Heart left ventricle (tissue), 16 donors: Measurements from ENCODE around the gene NCKIPSD. TPM values are rescaled to one million over a fixed set of nuclear protein-coding genes. Genes with fewer than 3 reads are reported as not detected.

ENCODE experiments used
- ATAC-seq, 4 donors: fragments of 200-7000 bp; cut with Tn5 transposase; one replicate each; pipeline ENCODE4 v1.9.1; 2020 to 2022; ENCODE audit warnings: moderate library complexity in 4 of 4, mild to moderate bottlenecking in 3 of 4, moderate number of reproducible peaks in 1 of 4
- DNase-seq, 5 donors: peaks; one replicate each; pipeline ENCODE4 v3.0.0-alpha.2; 2020
- H3K27ac ChIP-seq, 12 donors: fragments of 200-600 bp; sonication (generic) in 4 of 12; one replicate each; pipeline versions ENCODE4 v1.5.0 to v1.8.0; 2016 to 2022; ENCODE audit warnings: mild to moderate bottlenecking in 2 of 12
- H3K27me3 ChIP-seq, 9 donors: fragments of 200-600 bp; sonication (generic) in 2 of 9; one replicate each; pipeline versions ENCODE4 v1.5.1 to v1.8.0; 2016 to 2022; ENCODE audit warnings: mild to moderate bottlenecking in 3 of 9
- H3K36me3 ChIP-seq, 9 donors: fragments of 200-600 bp; sonication (generic) in 2 of 9; one replicate each; pipeline versions ENCODE4 v1.5.0 to v1.8.0; 2018 to 2022; ENCODE audit warnings: mild to moderate bottlenecking in 2 of 9
- H3K4me1 ChIP-seq, 12 donors: fragments of 200-600 bp; sonication (generic) in 4 of 12; one replicate each; pipeline versions ENCODE4 v1.5.0 to v1.8.0; 2016 to 2022; ENCODE audit warnings: mild to moderate bottlenecking in 3 of 12
- H3K4me3 ChIP-seq, 12 donors: fragments of 200-600 bp; sonication (generic) in 4 of 12; one replicate each; pipeline versions ENCODE4 v1.5.0 to v1.8.0; 2017 to 2022; ENCODE audit warnings: mild to moderate bottlenecking in 9 of 12, moderate library complexity in 4 of 12
- H3K9me3 ChIP-seq, 12 donors: fragments of 200-600 bp; sonication (generic) in 4 of 12; one replicate each; pipeline versions ENCODE4 v1.5.0 to v1.8.0; 2016 to 2022; ENCODE audit warnings: mild to moderate bottlenecking in 1 of 12
- POLR2A ChIP-seq, 2 donors: fragments of 450-650 bp; IDR thresholded peaks; one replicate each; pipeline ENCODE4 v1.6.1; 2017; ENCODE audit warnings: antibody characterized with exemption in 2 of 2, mild to moderate bottlenecking in 2 of 2, moderate library complexity in 2 of 2
- WGBS, 4 donors: extraction: QIAGEN DNeasy Blood & Tissue Kit in 2 of 4; methylation state at CpG; one replicate each; pipeline versions ENCODE4 v1.1.5 to v1.1.7; 2013 to 2018; 5-methylcytosine and 5-hydroxymethylcytosine counted together
- intact Hi-C, 10 donors: fragments of 100-400 bp; cut with DNase I; formaldehyde crosslinking; loops; one replicate each; pipeline versions ENCODE4 v1.11.1 to v1.14.2; 2022
- polyA plus RNA-seq, 2 donors: library from polyadenylated mRNA; stranded (reverse); fragments of 200-250 nt; gene quantifications; one replicate each; pipeline ENCODE4 v1.2.3, GENCODE V29; 2013
- total RNA-seq, 9 donors: library from RNA; depleted of rRNA in 2 of 9; stranded (reverse); fragments of >200 nt in 2 of 9; fragmentation: NEBNext Ultra II Directional in 3 of 9; extraction: Animal tissue kit (Norgen Biotek cat#: 25700) in 3 of 9; gene quantifications; one replicate each; pipeline versions ENCODE4 v1.1.0 to v1.2.4, GENCODE V29; 2016 to 2023
- TF ChIP-seq, protein P1 (sequence below), 12 donors: fragments of 200-600 bp; sonication (generic) in 4 of 12; IDR thresholded peaks; one replicate each; pipeline versions ENCODE4 v1.5.0 to v1.8.0; 2018 to 2022; ENCODE audit warnings: antibody characterized with exemption in 12 of 12, mild to moderate bottlenecking in 5 of 12
- donor health status: ischemic (EF 13 %, LVEDD 7.1; RV severe dilation, severe dysfunction).
- donor health status: healthy with polysubstance abuse.
- donor health status: DM: no; HTN: yes; CAD: no.
- donor health status: DM: no; HTN: no; CAD: no.
- donor health status: ischemic (EF 25% LVEDD 6.9; RV normal size, moderate dysfunction).
- donor health status: ischemic (EF 25% LVEDD 5.7; RV mildly dilated, moderate dysfunction).
- donor health status: healthy.
- donor health status: DM: yes; HTN: yes; CAD: no.
- donor health status: ischemic (EF 35%, LVEDD 5.7; RV mildly dilated, moderate dysfunction).
- donor health status: nonischemic (EF 11% LVEDD 7.7; RV severe dilation, severe dysfunction).
- donor health status: DM: yes; HTN: yes; CAD: no.
- donor health status: PGD.
- donor health status: ischemic (EF 29% LVEDD 5.4; RV normal size, mild dysfunction).
- donor health status: nonischemic (EF 23%, LVEDD 6.1; RV moderate dilation, normal function).

NCKIPSD gene
- total and polyA plus RNA-seq, 11 donors, result 9.8 to 47.6 (median 14.7) TPM

DNA sequence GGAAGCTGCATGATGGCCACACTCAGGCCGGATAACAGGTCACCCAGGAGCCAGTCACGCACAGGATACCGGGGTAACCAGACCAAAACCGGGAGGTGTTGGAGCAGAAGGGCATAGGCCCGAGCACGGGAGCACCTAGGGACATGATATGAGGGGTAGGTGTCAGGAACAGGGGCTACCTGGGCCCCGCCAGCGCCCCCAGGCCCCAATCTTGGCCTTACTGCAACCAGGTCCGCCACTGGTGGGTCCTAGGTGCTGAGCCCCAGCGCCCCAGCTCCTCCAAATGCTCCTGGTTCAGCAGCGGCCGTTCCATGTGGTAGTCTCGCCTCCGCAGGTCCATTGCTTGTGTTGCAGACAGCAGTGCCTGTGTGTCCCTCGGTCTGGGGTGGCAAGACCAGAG lies 52.5 kb downstream of the NCKIPSD start:
- H3K27ac ChIP-seq, result no peak overlapping the region
- H3K27me3 ChIP-seq, result no peaks in the 10 kb centered on the region
- intact Hi-C loops, result loop anchor here in 1 of 10 donors (10.0 kb wide), 1 partner anchor 168 kb away; a partner anchor contains a TSS
- peaks cover 0 to 51% (median 20%) of the 10 kb centered on the region in 9 donors for H3K36me3 ChIP-seq
- 95 to 100% (median 97%) methylated on average over 3 to 15 of the region's 15 CpGs for WGBS, 4 donors
- H3K4me1 ChIP-seq, result peaks cover 0 to 28% (median 19%) of the 10 kb centered on the region in 12 donors
- ATAC-seq (no peak), DNase-seq (peak in 2 of 5 donors; percentile 24 to 66)
- no peaks in the 10 kb centered on the region for H3K9me3 ChIP-seq
- no peak overlapping the region for H3K4me3 ChIP-seq
- TF ChIP-seq, protein P1, sequence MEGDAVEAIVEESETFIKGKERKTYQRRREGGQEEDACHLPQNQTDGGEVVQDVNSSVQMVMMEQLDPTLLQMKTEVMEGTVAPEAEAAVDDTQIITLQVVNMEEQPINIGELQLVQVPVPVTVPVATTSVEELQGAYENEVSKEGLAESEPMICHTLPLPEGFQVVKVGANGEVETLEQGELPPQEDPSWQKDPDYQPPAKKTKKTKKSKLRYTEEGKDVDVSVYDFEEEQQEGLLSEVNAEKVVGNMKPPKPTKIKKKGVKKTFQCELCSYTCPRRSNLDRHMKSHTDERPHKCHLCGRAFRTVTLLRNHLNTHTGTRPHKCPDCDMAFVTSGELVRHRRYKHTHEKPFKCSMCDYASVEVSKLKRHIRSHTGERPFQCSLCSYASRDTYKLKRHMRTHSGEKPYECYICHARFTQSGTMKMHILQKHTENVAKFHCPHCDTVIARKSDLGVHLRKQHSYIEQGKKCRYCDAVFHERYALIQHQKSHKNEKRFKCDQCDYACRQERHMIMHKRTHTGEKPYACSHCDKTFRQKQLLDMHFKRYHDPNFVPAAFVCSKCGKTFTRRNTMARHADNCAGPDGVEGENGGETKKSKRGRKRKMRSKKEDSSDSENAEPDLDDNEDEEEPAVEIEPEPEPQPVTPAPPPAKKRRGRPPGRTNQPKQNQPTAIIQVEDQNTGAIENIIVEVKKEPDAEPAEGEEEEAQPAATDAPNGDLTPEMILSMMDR (IDR thresholded peaks at IDR 0.05), result no peak
- TF ChIP-seq POLR2A (IDR thresholded peaks at IDR 0.05), result no peak

DNA sequence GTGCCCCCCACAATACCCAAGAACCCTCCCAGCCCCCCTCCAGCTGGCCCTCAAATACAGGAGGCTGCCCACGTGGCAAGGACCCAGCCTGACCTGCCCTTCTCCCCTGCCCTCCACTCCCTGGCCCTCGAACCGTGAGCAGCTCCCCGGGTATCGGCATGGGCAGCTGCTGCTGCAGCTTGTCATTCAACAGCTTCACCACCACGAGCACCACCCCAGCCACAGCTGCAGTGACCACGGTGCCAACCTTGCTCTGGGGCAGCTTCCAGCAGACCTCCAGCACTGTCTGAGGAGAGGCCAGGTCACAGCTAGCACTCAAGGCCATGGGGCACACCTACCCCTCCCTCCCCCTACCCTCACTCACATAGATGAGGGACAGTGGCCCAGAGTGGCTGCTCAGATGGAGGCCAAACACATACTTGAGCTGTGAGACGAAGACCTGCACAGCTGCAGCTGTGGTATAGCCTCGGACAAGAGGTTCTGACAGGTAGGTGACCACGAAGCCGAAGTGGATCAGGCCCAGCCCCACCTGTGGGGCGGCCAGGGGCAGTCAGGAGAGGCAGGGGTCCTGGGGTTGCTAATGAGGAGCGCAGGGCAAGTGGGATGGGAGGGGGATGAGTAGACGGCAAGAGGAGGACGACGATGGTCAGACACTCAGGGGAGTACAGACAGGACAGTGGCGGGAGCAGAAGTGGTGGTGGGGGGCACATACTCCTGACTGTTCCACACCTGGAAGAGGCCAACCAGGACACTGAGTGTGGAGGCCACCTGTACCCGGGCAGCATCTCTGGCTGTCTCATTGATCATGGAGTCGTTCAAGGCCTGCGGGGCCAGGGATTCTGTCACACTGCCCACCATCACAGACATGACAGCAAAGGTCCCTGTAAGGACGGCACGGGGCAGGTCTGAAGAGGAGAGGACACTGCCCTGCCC lies 53.9 kb downstream of the NCKIPSD start:
- Histone ChIP-seq H3K9me3 (no peaks in the 10 kb centered on the region), H3K27me3 (no peaks in the 10 kb centered on the region), H3K4me3 (no peak overlapping the region), H3K4me1 (peaks cover 0 to 25% (median 19%) of the 10 kb centered on the region in 12 donors), H3K36me3 (peaks cover 0 to 66% (median 32%) of the 10 kb centered on the region in 9 donors), H3K27ac (no peak overlapping the region)
- DNase-seq, result peak in 2 of 5 donors; percentile 43 to 44
- no peak for ATAC-seq
- no peak for TF ChIP-seq POLR2A (IDR thresholded peaks at IDR 0.05)
- TF ChIP-seq, protein P1 (IDR thresholded peaks at IDR 0.05), result no peak
- WGBS, 4 donors, result 72 to 84% (median 83%) methylated on average over 17 to 22 of the region's 22 CpGs
- intact Hi-C loops, result loop anchor here in 1 of 10 donors (10.0 kb wide), 1 partner anchor 167 kb away; a partner anchor contains a TSS

DNA sequence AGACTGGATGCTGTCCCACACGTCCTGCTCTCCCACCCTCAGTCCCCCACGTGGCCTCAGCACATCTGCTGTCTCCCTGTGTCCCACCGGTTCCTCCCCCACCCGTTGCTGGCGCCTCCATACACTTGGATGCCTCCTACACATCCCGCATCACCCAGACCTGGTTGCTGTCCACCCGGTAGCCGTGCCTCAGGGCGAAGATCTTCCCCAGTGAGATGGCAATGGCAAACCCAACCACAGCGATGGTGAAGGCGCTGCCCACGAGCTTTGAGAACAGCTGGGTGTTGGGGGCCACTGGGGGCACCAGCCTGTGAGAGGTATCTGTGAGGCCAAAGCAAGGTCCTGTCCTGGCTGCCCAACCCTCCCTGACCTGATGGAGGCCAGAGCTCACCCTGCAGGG lies 54.9 kb downstream of the NCKIPSD start:
- intact Hi-C loops, result loop anchor here in 1 of 10 donors (10.0 kb wide), 1 partner anchor 166 kb away; a partner anchor contains a TSS
- Histone ChIP-seq H3K27me3 (no peaks in the 10 kb centered on the region), H3K9me3 (no peaks in the 10 kb centered on the region), H3K4me1 (peaks cover 0 to 16% (median 9%) of the 10 kb centered on the region in 12 donors), H3K27ac (no peak overlapping the region), H3K36me3 (peaks cover 0 to 75% (median 36%) of the 10 kb centered on the region in 9 donors), H3K4me3 (no peak overlapping the region)
- peak in 1 of 5 donors; percentile 21 for DNase-seq
- no peak for ATAC-seq
- TF ChIP-seq, protein P1 (IDR thresholded peaks at IDR 0.05), result no peak
- TF ChIP-seq POLR2A (IDR thresholded peaks at IDR 0.05), result no peak
- WGBS, 4 donors, result 87 to 90% (median 88%) methylated on average over 12 of the region's 12 CpGs

DNA sequence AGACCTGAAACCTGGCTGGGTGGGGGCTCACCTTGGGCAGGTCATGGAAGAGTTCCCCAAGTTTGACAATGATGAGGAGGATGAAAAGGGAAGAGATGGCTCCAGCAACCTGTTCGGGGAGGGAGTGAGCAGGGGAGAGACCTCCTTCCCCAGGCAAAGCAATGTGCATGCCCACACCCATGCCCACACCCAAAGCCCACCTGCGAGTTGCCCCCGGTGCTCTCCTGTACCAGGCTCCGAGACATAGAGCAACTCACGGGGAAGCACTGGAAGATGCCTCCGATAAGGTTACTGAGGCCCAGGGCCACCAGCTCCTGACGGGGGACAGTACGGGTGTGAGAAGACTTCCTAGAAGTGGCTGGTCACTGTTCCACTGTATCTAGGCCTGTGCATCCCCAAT lies 55.3 kb downstream of the NCKIPSD start:
- 91 to 98% (median 95%) methylated on average over 6 to 8 of the region's 8 CpGs for WGBS, 4 donors
- intact Hi-C loops, result loop anchor here in 1 of 10 donors (10.0 kb wide), 1 partner anchor 166 kb away; a partner anchor contains a TSS

More for the DNA sequence above, 55.3 kb downstream of the NCKIPSD start:
- Histone ChIP-seq H3K27ac (no peak overlapping the region), H3K4me1 (peaks cover 0 to 14% (median 9%) of the 10 kb centered on the region in 12 donors), H3K9me3 (no peaks in the 10 kb centered on the region), H3K4me3 (no peak overlapping the region), H3K36me3 (peaks cover 0 to 80% (median 39%) of the 10 kb centered on the region in 9 donors), H3K27me3 (no peaks in the 10 kb centered on the region)
- ATAC-seq (no peak), DNase-seq (no peak)
- no peak for TF ChIP-seq POLR2A (IDR thresholded peaks at IDR 0.05)
- TF ChIP-seq, protein P1 (IDR thresholded peaks at IDR 0.05), result no peak
